H1 (cell line): ENCODE results near the gene DYNLT2. TPM values are rescaled to one million over a fixed set of nuclear protein-coding genes. Genes with fewer than 3 reads are reported as not detected.
A peak's percentile ranks its signal among the peaks of the same experiment; 100 is the strongest.

Experiments used
- CTCF ChIA-PET: fragments of 300-600 bp; sonication (Branson Sonifier 250); formaldehyde crosslinking; loops from one replicate; lab custom pipeline; 2021; ENCODE audit not compliant: partially characterized antibody; lab: Charles Lee
- POLR2A ChIA-PET: fragments of 300-600 bp; sonication (Branson Sonifier 250); formaldehyde crosslinking; loops from one replicate; lab custom pipeline; 2021; ENCODE audit warnings: inconsistent platforms; ENCODE audit not compliant: partially characterized antibody; lab: Charles Lee
- DNase-seq, 2 experiments: peaks; one replicate each; pipeline versions ENCODE4 v3.0.0 to v3.0.0-alpha.2; 2010 to 2022; ENCODE audit warnings: low spot score in 2 of 2, low read depth in 1 of 2, mixed read lengths in 1 of 2
- FAIRE-seq: peaks from 2 replicates; lab custom pipeline; 2011; peaks lifted over from hg19 to GRCh38; lab: Jason Lieb, UNC
- H2AFZ ChIP-seq: 2 replicates; pipeline ENCODE4 v1.8.1; 2012; ENCODE audit warnings: low read length, inconsistent platforms
- H2AK5ac ChIP-seq: 2 replicates; pipeline ENCODE4 v1.6.1; 2013; ENCODE audit warnings: low read depth, low read length
- H2BK120ac ChIP-seq: replicated peaks from 2 replicates; pipeline ENCODE3; 2013; ENCODE audit warnings: low read depth, low read length, inconsistent platforms
- H2BK12ac ChIP-seq: 2 replicates; pipeline ENCODE4 v1.6.1; 2013; ENCODE audit warnings: low read depth, low read length
- H2BK15ac ChIP-seq: 2 replicates; pipeline ENCODE4 v1.6.1; 2013; ENCODE audit warnings: low read length
- H2BK20ac ChIP-seq: 2 replicates; pipeline ENCODE4 v1.6.1; 2013; ENCODE audit warnings: low read length
- H2BK5ac ChIP-seq: 2 replicates; pipeline ENCODE4 v1.6.1; 2013; ENCODE audit warnings: low read depth, low read length
- H3K14ac ChIP-seq: 2 replicates; pipeline ENCODE4 v1.6.1; 2013; ENCODE audit warnings: inconsistent platforms; ENCODE audit not compliant: insufficient read length
- H3K18ac ChIP-seq: 2 replicates; pipeline ENCODE4 v1.6.1; 2013; ENCODE audit warnings: low read length; ENCODE audit errors: extremely low read depth
- H3K23ac ChIP-seq: 2 replicates; pipeline ENCODE4 v1.6.1; 2013; ENCODE audit warnings: inconsistent platforms; ENCODE audit not compliant: insufficient read length
- H3K23me2 ChIP-seq: 2 replicates; pipeline ENCODE4 v1.6.1; 2013; ENCODE audit warnings: low read depth, low read length
- H3K27ac ChIP-seq: 2 replicates; pipeline ENCODE4 v1.6.1; 2011; ENCODE audit warnings: low read depth, low read length, inconsistent platforms
- H3K27me3 ChIP-seq, 4 experiments: replicated peaks in 1 of 4; 1 replicate in 1 of 4; 2 replicates in 3 of 4; pipeline versions ENCODE4 v1.6.1 to v1.8.1; 2011 to 2013; ENCODE audit warnings: low read length in 3 of 4, mild to moderate bottlenecking in 3 of 4, inconsistent platforms in 2 of 4, mixed read lengths in 2 of 4, moderate library complexity in 1 of 4; ENCODE audit not compliant: control insufficient read depth in 3 of 4, insufficient read depth in 3 of 4; ENCODE audit errors: extremely low read depth in 1 of 4
- H3K36me3 ChIP-seq, 4 experiments: 2 replicates each; pipeline versions ENCODE4 v1.6.1 to v1.8.1; 2011 to 2013; ENCODE audit warnings: mild to moderate bottlenecking in 4 of 4, low read length in 3 of 4, moderate library complexity in 2 of 4, control low read depth in 1 of 4, inconsistent platforms in 1 of 4; ENCODE audit not compliant: insufficient read depth in 4 of 4, control insufficient read depth in 2 of 4
- H3K4ac ChIP-seq: replicated peaks from 2 replicates; pipeline ENCODE3; 2013; ENCODE audit warnings: low read length, low read depth, mixed read lengths, inconsistent platforms; ENCODE audit not compliant: insufficient read length
- H3K4me1 ChIP-seq, 4 experiments: replicated peaks in 1 of 4; 1 replicate in 1 of 4; 2 replicates in 3 of 4; pipeline versions ENCODE4 v1.6.1 to v1.8.1; 2011 to 2013; ENCODE audit warnings: low read length in 3 of 4, inconsistent platforms in 2 of 4, mixed read lengths in 1 of 4; ENCODE audit not compliant: insufficient read depth in 4 of 4, control insufficient read depth in 3 of 4
- H3K4me2 ChIP-seq, 2 experiments: 2 replicates each; pipeline versions ENCODE4 v1.6.1 to v1.8.1; 2011 to 2013; ENCODE audit warnings: low read depth in 2 of 2, low read length in 2 of 2, control low read depth in 1 of 2, inconsistent platforms in 1 of 2, mild to moderate bottlenecking in 1 of 2; ENCODE audit not compliant: insufficient read depth in 1 of 2
- H3K4me3 ChIP-seq, 4 experiments: fragments of 200-600, 300-600 bp in 1 of 4; sonication (generic), shearing (Covaris generic), sonication (Bioruptor Twin) in 1 of 4; 2 replicates each; pipeline versions ENCODE4 v1.5.1 to v1.8.1; 2011 to 2016; ENCODE audit warnings: low read length in 4 of 4, low read depth in 3 of 4, control low read depth in 2 of 4, inconsistent platforms in 2 of 4, mild to moderate bottlenecking in 2 of 4, mixed read lengths in 1 of 4, moderate library complexity in 1 of 4; ENCODE audit not compliant: insufficient read depth in 2 of 4; ENCODE audit errors: extremely low read depth in 1 of 4
- H3K56ac ChIP-seq: replicated peaks from 2 replicates; pipeline ENCODE3; 2013; ENCODE audit warnings: low read depth, mild to moderate bottlenecking, mixed read lengths, low read length, inconsistent platforms; ENCODE audit not compliant: insufficient read length
- H3K79me1 ChIP-seq: 2 replicates; pipeline ENCODE4 v1.6.1; 2013; ENCODE audit warnings: low read depth, low read length, control low read depth
- H3K79me2 ChIP-seq, 2 experiments: 2 replicates each; pipeline versions ENCODE4 v1.6.1 to v1.8.1; 2012 to 2013; ENCODE audit warnings: low read length in 2 of 2, mild to moderate bottlenecking in 2 of 2, inconsistent platforms in 1 of 2; ENCODE audit not compliant: insufficient read depth in 2 of 2, control insufficient read depth in 1 of 2
- H3K9ac ChIP-seq, 4 experiments: replicated peaks in 1 of 4; 1 replicate in 1 of 4; 2 replicates in 3 of 4; pipeline versions ENCODE4 v1.6.1 to v1.8.1; 2011 to 2013; ENCODE audit warnings: low read depth in 3 of 4, low read length in 3 of 4, control low read depth in 2 of 4, mild to moderate bottlenecking in 2 of 4, moderate library complexity in 2 of 4, inconsistent platforms in 1 of 4; ENCODE audit errors: extremely low read depth in 1 of 4
- H3K9me3 ChIP-seq, 2 experiments: 2 replicates each; pipeline versions ENCODE4 v1.6.1 to v1.8.1; 2012 to 2013; ENCODE audit warnings: mild to moderate bottlenecking in 2 of 2, moderate library complexity in 2 of 2, control low read depth in 1 of 2, inconsistent platforms in 1 of 2, low read depth in 1 of 2, low read length in 1 of 2, mixed read lengths in 1 of 2; ENCODE audit not compliant: insufficient read depth in 2 of 2
- H4K20me1 ChIP-seq, 2 experiments: replicated peaks in 1 of 2; 2 replicates each; pipeline versions ENCODE3 to v1.8.1; 2011 to 2013; ENCODE audit warnings: inconsistent platforms in 2 of 2, low read length in 2 of 2, mild to moderate bottlenecking in 1 of 2; ENCODE audit not compliant: insufficient read depth in 2 of 2, control insufficient read depth in 1 of 2
- H4K5ac ChIP-seq: 2 replicates; pipeline ENCODE4 v1.6.1; 2013; ENCODE audit warnings: low read length, low read depth, mixed read lengths, inconsistent platforms; ENCODE audit not compliant: insufficient read length
- H4K8ac ChIP-seq: 2 replicates; pipeline ENCODE4 v1.8.0; 2013; ENCODE audit warnings: mild to moderate bottlenecking, moderate library complexity, low read length, inconsistent platforms; ENCODE audit not compliant: insufficient read depth; ENCODE audit errors: extremely low read depth
- H4K91ac ChIP-seq: replicated peaks from 2 replicates; pipeline ENCODE3; 2013; ENCODE audit warnings: low read length, mixed read lengths, inconsistent platforms; ENCODE audit not compliant: insufficient read length
- ASH2L ChIP-seq: fragments of 200-600, 300-600 bp; sonication (generic); IDR thresholded peaks from one replicate; pipeline ENCODE4 v1.7.1; 2017; ENCODE audit warnings: low read length
- BCL11A ChIP-seq, 2 experiments: IDR thresholded peaks; one replicate each; pipeline ENCODE4 v1.6.1; 2011; ENCODE audit warnings: low read depth in 2 of 2, low read length in 2 of 2, mild to moderate bottlenecking in 2 of 2
- CHD1 ChIP-seq: IDR thresholded peaks from 2 replicates; pipeline ENCODE4 v1.6.1; 2012; ENCODE audit warnings: low read depth, low read length, improper control_type of control experiment
- HDAC6 ChIP-seq: IDR thresholded peaks from one replicate; pipeline ENCODE4 v1.7.1; 2012; ENCODE audit warnings: low read depth, mild to moderate bottlenecking, inconsistent platforms, low read length, moderate library complexity
- KDM4A ChIP-seq: IDR thresholded peaks from one replicate; pipeline ENCODE4 v1.7.1; 2012; ENCODE audit warnings: low read depth, mild to moderate bottlenecking, moderate library complexity, low read length, inconsistent platforms; ENCODE audit not compliant: severe bottlenecking
- MAX ChIP-seq: IDR thresholded peaks from 2 replicates; pipeline ENCODE4 v1.6.1; 2012; ENCODE audit warnings: inconsistent platforms
- PHF8 ChIP-seq: fragments of 200-600 bp; sonication (generic); conservative IDR thresholded peaks from 2 replicates; pipeline ENCODE4 v1.7.1; 2012; ENCODE audit warnings: low read depth, mild to moderate bottlenecking, inconsistent platforms, low read length, moderate library complexity
- POLR2A ChIP-seq, 2 experiments: IDR thresholded peaks; 1 replicate in 1 of 2; 2 replicates in 1 of 2; pipeline ENCODE4 v1.6.1; 2011; ENCODE audit warnings: low read depth in 2 of 2, low read length in 2 of 2, mild to moderate bottlenecking in 2 of 2; ENCODE audit errors: control extremely low read depth in 1 of 2
- SIX5 ChIP-seq: IDR thresholded peaks from 2 replicates; pipeline ENCODE4 v1.6.1; 2011; ENCODE audit warnings: mild to moderate bottlenecking, low read depth, low read length
- TBP ChIP-seq: IDR thresholded peaks from 2 replicates; pipeline ENCODE4 v1.6.1; 2011; ENCODE audit warnings: low read depth, low read length, improper control_type of control experiment
- TEAD4 ChIP-seq: IDR thresholded peaks from 2 replicates; pipeline ENCODE4 v1.6.1; 2012; ENCODE audit warnings: low read depth, low read length, inconsistent platforms, mixed read lengths
- WGBS, 2 experiments: shearing (Covaris generic) in 1 of 2; methylation state at CpG; one replicate each; pipeline versions ENCODE4 v1.1.6 to v1.1.7; 2013 to 2015; ENCODE audit warnings: low lambda C conversion rate in 2 of 2, mixed read lengths in 2 of 2, inconsistent platforms in 1 of 2, low coverage in 1 of 2, missing lambda C conversion rate in 1 of 2; ENCODE audit not compliant: insufficient replicate concordance in 2 of 2, insufficient coverage in 1 of 2, insufficient read length in 1 of 2; ENCODE audit errors: extremely low coverage in 1 of 2, missing lambda C conversion rate in 1 of 2; 5-methylcytosine and 5-hydroxymethylcytosine counted together
- polyA plus RNA-seq, 7 experiments: library from polyadenylated mRNA; depleted of rRNA in 3 of 7; stranded (reverse) in 5 of 7; unstranded in 2 of 7; fragments of >200 nt in 5 of 7; fragments of 200-250 nt in 2 of 7; gene quantifications; 1 replicate in 5 of 7; 2 replicates in 1 of 7; 4 replicates in 1 of 7; pipeline versions ENCODE4 v1.2.1 to v1.2.3, GENCODE V29; 2011 to 2013; ENCODE audit warnings: missing spikeins in 2 of 7, mixed read lengths in 2 of 7
- total RNA-seq: library from RNA; stranded (reverse); fragmentation: NEBNext Ultra II Directional; extraction: Animal tissue kit (Norgen Biotek cat#: 25700); gene quantifications from 2 replicates; pipeline ENCODE4 v1.2.1, GENCODE V29; 2021

The DYNLT2 gene
- total and polyA plus RNA-seq, 2 of the 8 experiments (the other 6 are each of a cell fraction or from before 2014, with no cell fraction given), result 0.48 to 1.8 TPM

GRCh38 chr6:169701311-169701953, 49.9 kb downstream of the DYNLT2 start:
- Histone ChIP-seq H3K79me1 (peaks cover 15% of the 10 kb centered on the region), H2BK5ac (peak overlapping the region; percentile 95), H3K4me1 (peaks cover 0 to 16% (median 5%) of the 10 kb centered on the region in 4 experiments; a peak in 2 of 7 replicates), H3K36me3 (peaks cover 0 to 12% (median under 1%) of the 10 kb centered on the region in 4 experiments; a peak in 3 of 8 replicates), H2BK12ac (no peak overlapping the region), H3K18ac (peak overlapping the region; percentile 75), H3K27me3 (no peaks in the 10 kb centered on the region), H3K4ac (no peak overlapping the region), H3K4me2 (peak overlapping the region; percentile 91 to 96), H3K27ac (peak overlapping the region; percentile 88), H4K20me1 (peaks cover 4 to 16% of the 10 kb centered on the region in 2 experiments), H4K91ac (no peak overlapping the region), H2AFZ (peak overlapping the region; percentile 55; the same call in 1 of the 2 replicates), H2BK120ac (no peak overlapping the region), H3K14ac (no peak overlapping the region), H2AK5ac (no peak overlapping the region), H3K9ac (peak overlapping the region; percentile 44 to 93 (median 76)), H3K9me3 (no peaks in the 10 kb centered on the region), H2BK20ac (no peak overlapping the region), H3K56ac (peak overlapping the region; percentile 78), H3K4me3 (peak overlapping the region; percentile 79 to 96 (median 94)), H3K23me2 (peaks cover 5% of the 10 kb centered on the region; the same call in 1 of the 2 replicates), H4K8ac (peak overlapping the region; percentile 90), H3K79me2 (peaks cover 0 to 66% of the 10 kb centered on the region in 2 experiments; a peak in 3 of 4 replicates), H4K5ac (peak overlapping the region; percentile 92), H2BK15ac (0 out of 2 replicates have a peak overlapping the region, but pooled peaks have one; percentile 84), H3K23ac (no peak overlapping the region)
- DNase-seq, result no peak
- FAIRE-seq, result no peak
- 3% methylated on average over 32 of the region's 54 CpGs; no CpG with 5 or more reads in 1 of the 2 experiments for WGBS, 2 experiments
- POLR2A ChIA-PET, result interaction anchor here (0.7 to 6.3 kb wide), 15 partner anchors 9 to 134 kb away, joined by 3 to 58 read pairs (median 5); partner anchors contain the start of genes DYNLT2, ERMARD and PHF10
- CTCF ChIA-PET, result no interaction called here
- TF ChIP-seq POLR2A (IDR thresholded peaks at IDR 0.05; ENCODE audit: control extremely low read depth in 1 of 2, low read depth in 2 of 2, low read length in 2 of 2) (no peak), CHD1 (no peak), PHF8 (0 out of 2 replicates have a peak, but pooled peaks have one; percentile 76), TEAD4 (no peak), ASH2L (peak; percentile 17), SIX5 (no peak), HDAC6 (no peak), TBP (no peak), BCL11A (IDR thresholded peaks at IDR 0.05; ENCODE audit: low read depth in 2 of 2, low read length in 2 of 2) (no peak), MAX (no peak), KDM4A (peak; percentile 96)
